Endodermal cell (in vitro differentiated cells): ENCODE results near the gene S1PR2. TPM values are rescaled to one million over a fixed set of nuclear protein-coding genes. Genes with fewer than 3 reads are reported as not detected.
A peak's percentile ranks its signal among the peaks of the same experiment; 100 is the strongest.

Source experiments
- DNase-seq: peaks from one replicate; pipeline ENCODE4 v3.0.0-alpha.2; 2017
- H3K27ac ChIP-seq: 2 replicates; pipeline ENCODE4 v1.5.1; 2013; ENCODE audit warnings: mild to moderate bottlenecking, low read depth, low read length, moderate library complexity
- H3K27me3 ChIP-seq: 2 replicates; pipeline ENCODE4 v1.6.1; 2013; ENCODE audit warnings: mild to moderate bottlenecking, low read length, moderate library complexity; ENCODE audit not compliant: insufficient read depth, control insufficient read depth, poor library complexity, severe bottlenecking
- H3K36me3 ChIP-seq: 2 replicates; pipeline ENCODE4 v1.7.0; 2013; ENCODE audit warnings: mild to moderate bottlenecking, low read length, moderate library complexity; ENCODE audit not compliant: control insufficient read depth, insufficient read depth
- H3K4me1 ChIP-seq: one replicate; pipeline ENCODE4 v1.7.0; 2013; ENCODE audit warnings: low read length; ENCODE audit not compliant: control insufficient read depth, insufficient read depth
- H3K4me3 ChIP-seq: 2 replicates; pipeline ENCODE4 v1.5.1; 2013; ENCODE audit warnings: mild to moderate bottlenecking, low read length, moderate library complexity
- H3K9ac ChIP-seq: 2 replicates; pipeline ENCODE4 v1.6.1; 2013; ENCODE audit warnings: mild to moderate bottlenecking, low read length, moderate library complexity; ENCODE audit not compliant: poor library complexity, severe bottlenecking; ENCODE audit errors: extremely low read depth
- H3K9me3 ChIP-seq: 2 replicates; pipeline ENCODE4 v1.6.1; 2013; ENCODE audit warnings: mild to moderate bottlenecking, low read length, moderate library complexity; ENCODE audit not compliant: control insufficient read depth
- H3K27ac Mint-ChIP-seq: 2 replicates; pipeline ENCODE4 v1.8.0; 2020; ENCODE audit warnings: mixed read lengths
- H3K27me3 Mint-ChIP-seq: 2 replicates; pipeline ENCODE4 v1.8.0; 2021; ENCODE audit warnings: mild to moderate bottlenecking, mixed read lengths; ENCODE audit not compliant: insufficient read depth
- H3K36me3 Mint-ChIP-seq: 2 replicates; pipeline ENCODE4 v1.8.0; 2020; ENCODE audit warnings: low read depth, mixed read lengths
- H3K4me1 Mint-ChIP-seq: 2 replicates; pipeline ENCODE4 v1.8.0; 2020; ENCODE audit warnings: mixed read lengths
- H3K4me3 Mint-ChIP-seq: 2 replicates; pipeline ENCODE4 v1.8.0; 2020; ENCODE audit warnings: mild to moderate bottlenecking, moderate library complexity, mixed read lengths
- H3K9me3 Mint-ChIP-seq: 2 replicates; pipeline ENCODE4 v1.8.0; 2020; ENCODE audit warnings: mild to moderate bottlenecking, mixed read lengths
- WGBS, 2 experiments: methylation state at CpG; one replicate each; pipeline versions ENCODE4 v1.1.5 to v1.1.7; 2013; ENCODE audit warnings: missing lambda C conversion rate in 2 of 2, mixed read lengths in 1 of 2; ENCODE audit not compliant: insufficient coverage in 1 of 2, insufficient read length in 1 of 2; 5-methylcytosine and 5-hydroxymethylcytosine counted together
- total RNA-seq, 2 donors: library from RNA; stranded (reverse); fragmentation: NEBNext Ultra II Directional in 1 of 2; extraction: Animal tissue kit (Norgen Biotek cat#: 25700) in 1 of 2; gene quantifications; 2 replicates in 1 of 2; 3 replicates in 1 of 2; pipeline ENCODE4 v1.2.1, GENCODE V29; 2021
- TF ChIP-seq, protein P1 (sequence below): fragments of 200-600 bp; sonication (generic); conservative IDR thresholded peaks from 2 replicates; pipeline ENCODE4 v1.5.0; 2021; ENCODE audit warnings: antibody characterized with exemption, mild to moderate bottlenecking

The S1PR2 gene
- total RNA-seq, 2 donors from 2014 or later, result 11.0 to 16.4 TPM

GRCh38 chr19:10189616-10190015, 41.5 kb downstream of the S1PR2 start:
- Mint-ChIP-seq H3K36me3 (peaks cover 15% of the 10 kb centered on the region), H3K9me3 (no peaks in the 10 kb centered on the region), H3K4me3 (no peak overlapping the region), H3K27me3 (no peaks in the 10 kb centered on the region), H3K27ac (peak overlapping the region; percentile 74), H3K4me1 (peaks cover 6% of the 10 kb centered on the region)
- no peak for DNase-seq
- Histone ChIP-seq H3K9me3 (no peaks in the 10 kb centered on the region), H3K9ac (no peak overlapping the region), H3K4me1 (no peaks in the 10 kb centered on the region), H3K36me3 (peaks cover 37% of the 10 kb centered on the region), H3K4me3 (no peak overlapping the region), H3K27ac (no peak overlapping the region), H3K27me3 (no peaks in the 10 kb centered on the region)
- 97 to 100% methylated on average over 4 to 5 of the region's 5 CpGs for WGBS, 2 experiments
- TF ChIP-seq, protein P1, sequence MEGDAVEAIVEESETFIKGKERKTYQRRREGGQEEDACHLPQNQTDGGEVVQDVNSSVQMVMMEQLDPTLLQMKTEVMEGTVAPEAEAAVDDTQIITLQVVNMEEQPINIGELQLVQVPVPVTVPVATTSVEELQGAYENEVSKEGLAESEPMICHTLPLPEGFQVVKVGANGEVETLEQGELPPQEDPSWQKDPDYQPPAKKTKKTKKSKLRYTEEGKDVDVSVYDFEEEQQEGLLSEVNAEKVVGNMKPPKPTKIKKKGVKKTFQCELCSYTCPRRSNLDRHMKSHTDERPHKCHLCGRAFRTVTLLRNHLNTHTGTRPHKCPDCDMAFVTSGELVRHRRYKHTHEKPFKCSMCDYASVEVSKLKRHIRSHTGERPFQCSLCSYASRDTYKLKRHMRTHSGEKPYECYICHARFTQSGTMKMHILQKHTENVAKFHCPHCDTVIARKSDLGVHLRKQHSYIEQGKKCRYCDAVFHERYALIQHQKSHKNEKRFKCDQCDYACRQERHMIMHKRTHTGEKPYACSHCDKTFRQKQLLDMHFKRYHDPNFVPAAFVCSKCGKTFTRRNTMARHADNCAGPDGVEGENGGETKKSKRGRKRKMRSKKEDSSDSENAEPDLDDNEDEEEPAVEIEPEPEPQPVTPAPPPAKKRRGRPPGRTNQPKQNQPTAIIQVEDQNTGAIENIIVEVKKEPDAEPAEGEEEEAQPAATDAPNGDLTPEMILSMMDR, result no peak

GRCh38 chr19:10187315-10187714, 43.8 kb downstream of the S1PR2 start:
- TF ChIP-seq, protein P1, result no peak
- no peak overlapping the region for H3K9ac ChIP-seq
- no peaks in the 10 kb centered on the region for H3K9me3 ChIP-seq
- H3K36me3 ChIP-seq, result peaks cover 42% of the 10 kb centered on the region
- no peaks in the 10 kb centered on the region for H3K4me1 Mint-ChIP-seq
- no peak overlapping the region for H3K4me3 ChIP-seq
- peak overlapping the region; percentile 26 for H3K27ac Mint-ChIP-seq
- no peaks in the 10 kb centered on the region for H3K27me3 ChIP-seq
- no peaks in the 10 kb centered on the region for H3K4me1 ChIP-seq
- no peak for DNase-seq
- peaks cover 21% of the 10 kb centered on the region for H3K36me3 Mint-ChIP-seq
- H3K9me3 Mint-ChIP-seq, result no peaks in the 10 kb centered on the region
- WGBS, 2 experiments, result 94 to 97% methylated on average over 11 of the region's 11 CpGs
- no peaks in the 10 kb centered on the region for H3K27me3 Mint-ChIP-seq
- no peak overlapping the region for H3K27ac ChIP-seq
- H3K4me3 Mint-ChIP-seq, result no peak overlapping the region

DNA sequence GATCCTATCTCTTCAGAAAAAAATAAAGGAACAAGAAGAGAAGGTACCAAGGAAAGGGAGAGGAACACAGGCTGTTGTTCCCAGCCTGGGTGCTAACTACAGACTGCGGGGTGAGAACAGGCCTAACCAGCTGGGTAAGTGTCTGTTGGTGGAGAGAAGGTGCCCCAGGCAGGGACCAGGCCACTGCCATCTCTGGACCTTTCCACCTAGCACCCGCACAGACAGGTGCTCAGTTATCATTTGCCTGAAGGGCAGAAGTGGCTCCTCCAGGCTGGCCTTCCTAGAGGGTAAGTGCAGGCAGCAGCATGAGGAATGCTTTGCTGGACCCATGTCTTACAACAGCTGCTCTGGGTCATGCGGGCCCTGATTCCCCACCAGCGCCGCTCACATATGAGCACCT, 46.5 kb downstream of the S1PR2 start:
- Mint-ChIP-seq H3K4me1 (no peaks in the 10 kb centered on the region), H3K4me3 (no peak overlapping the region), H3K36me3 (peaks cover 32% of the 10 kb centered on the region), H3K27me3 (no peaks in the 10 kb centered on the region), H3K27ac (peak overlapping the region; percentile 10), H3K9me3 (no peaks in the 10 kb centered on the region)
- Histone ChIP-seq H3K4me3 (no peak overlapping the region), H3K27ac (no peak overlapping the region), H3K27me3 (no peaks in the 10 kb centered on the region), H3K9me3 (no peaks in the 10 kb centered on the region), H3K36me3 (peaks cover 48% of the 10 kb centered on the region), H3K4me1 (no peaks in the 10 kb centered on the region), H3K9ac (no peak overlapping the region)
- DNase-seq, result no peak
- TF ChIP-seq, protein P1, result no peak
- WGBS, 2 experiments, result 86 to 96% methylated on average over 3 to 5 of the region's 5 CpGs
